ENCODE results near the gene PDE6D. TPM values are rescaled to one million over a fixed set of nuclear protein-coding genes. Genes with fewer than 3 reads are reported as not detected.

Gene PDE6D
- total and polyA plus RNA-seq, 7 experiments from 2014 or later = 14.3 to 55.3 (median 27.0) TPM

DNA sequence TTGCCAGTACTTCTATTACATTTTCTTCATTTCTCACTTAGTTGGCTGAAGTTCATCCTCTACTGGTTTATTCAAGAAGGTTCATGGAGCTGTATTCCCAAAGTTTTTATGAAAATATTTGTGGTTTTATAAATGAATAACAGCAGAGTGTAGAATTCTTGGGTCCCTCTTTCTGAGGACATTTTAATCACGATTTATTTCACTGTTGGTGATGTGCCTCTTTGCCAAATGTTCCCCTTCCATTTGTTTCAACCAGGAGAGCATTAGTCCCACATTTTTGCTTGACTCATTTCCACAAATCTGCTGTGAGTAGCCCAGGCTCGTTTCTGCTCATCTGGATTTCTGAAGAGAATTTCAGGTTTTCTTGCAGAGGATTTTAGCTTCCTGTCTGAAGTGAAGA is 25.9 kb upstream of the PDE6D start:
- no peaks in the 10 kb centered on the region for H3K27me3 ChIP-seq (ENCODE audit: control insufficient read depth in 2 of 2, insufficient read depth in 2 of 2, low read length in 2 of 2)
- no peak overlapping the region for H3K27ac ChIP-seq (ENCODE audit: low read depth, low read length)
- peaks cover 6 to 47% (median 10%) of the 10 kb centered on the region in 5 donors for H3K36me3 Mint-ChIP-seq
- no peaks in the 10 kb centered on the region for H3K9me3 Mint-ChIP-seq
- H3K9me3 ChIP-seq (ENCODE audit: control insufficient read depth in 2 of 3, low read length in 3 of 3) = no peaks in the 10 kb centered on the region
- no peak for ATAC-seq
- H3K27ac Mint-ChIP-seq = no peak overlapping the region
- no peaks in the 10 kb centered on the region for H3K27me3 Mint-ChIP-seq
- POLR2A ChIA-PET = no interaction called here
- DNase-seq = no peak
- H3K4me3 ChIP-seq (ENCODE audit: low read length) = no peak overlapping the region
- H3K36me3 ChIP-seq (ENCODE audit: control insufficient read depth in 2 of 3, insufficient read depth in 3 of 3, low read length in 3 of 3) = peaks cover 0 to 76% (median 3%) of the 10 kb centered on the region in 3 experiments
- no peaks in the 10 kb centered on the region for H3K4me1 ChIP-seq (ENCODE audit: control insufficient read depth in 2 of 2, insufficient read depth in 2 of 2, low read length in 2 of 2)
- H3K4me1 Mint-ChIP-seq = peaks cover 0 to 13% (median 4%) of the 10 kb centered on the region in 7 donors
- CTCF ChIA-PET = no interaction called here
- intact Hi-C loops (cut with micrococcal nuclease) = no loop called here
- H3K4me3 Mint-ChIP-seq = no peak overlapping the region

DNA sequence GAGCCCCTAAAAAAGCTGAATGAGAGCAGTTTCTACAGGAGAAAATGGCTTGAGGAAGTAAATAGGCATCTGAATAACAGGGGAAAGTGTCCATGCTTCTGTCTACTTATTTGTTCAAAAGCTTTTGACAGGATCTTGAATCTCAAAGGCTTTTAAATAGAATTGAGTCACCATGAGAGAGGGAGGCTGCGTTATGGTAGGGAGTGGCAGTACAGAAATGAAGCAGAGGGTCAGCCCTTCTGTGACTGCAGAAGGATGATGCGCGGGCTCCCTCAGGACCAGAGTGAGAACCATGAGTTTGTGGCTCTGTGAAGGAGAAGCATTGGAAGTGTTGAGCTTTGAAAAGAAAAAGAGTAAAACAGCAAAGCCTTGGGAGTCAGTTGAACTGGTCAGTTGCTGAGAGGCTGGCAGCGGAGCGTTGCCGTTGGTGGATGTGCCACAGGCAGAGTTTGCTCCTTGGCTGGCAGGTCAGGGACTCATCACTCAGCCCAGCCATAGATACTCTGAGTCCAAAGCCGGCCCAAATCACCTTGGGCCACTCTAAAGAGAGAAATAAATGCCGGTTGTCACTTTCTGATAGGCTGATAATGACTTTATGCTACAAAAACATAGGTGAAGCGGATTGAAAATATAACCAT is 22.5 kb upstream of the PDE6D start:
- no peak for DNase-seq
- no peaks in the 10 kb centered on the region for H3K27me3 Mint-ChIP-seq
- H3K27ac Mint-ChIP-seq = no peak overlapping the region
- no peak for ATAC-seq
- no peak overlapping the region for H3K4me3 Mint-ChIP-seq
- H3K27me3 ChIP-seq (ENCODE audit: control insufficient read depth in 2 of 2, insufficient read depth in 2 of 2, low read length in 2 of 2) = no peaks in the 10 kb centered on the region
- CTCF ChIA-PET = no interaction called here
- no peaks in the 10 kb centered on the region for H3K9me3 Mint-ChIP-seq
- H3K4me1 ChIP-seq (ENCODE audit: control insufficient read depth in 2 of 2, insufficient read depth in 2 of 2, low read length in 2 of 2) = no peaks in the 10 kb centered on the region
- H3K4me1 Mint-ChIP-seq = peaks cover 0 to 16% (median 5%) of the 10 kb centered on the region in 7 donors
- POLR2A ChIA-PET = no interaction called here
- H3K9me3 ChIP-seq (ENCODE audit: control insufficient read depth in 2 of 3, low read length in 3 of 3) = no peaks in the 10 kb centered on the region
- intact Hi-C loops (cut with micrococcal nuclease) = no loop called here
- H3K27ac ChIP-seq (ENCODE audit: low read depth, low read length) = no peak overlapping the region
- H3K4me3 ChIP-seq (ENCODE audit: low read length) = no peak overlapping the region
- H3K36me3 Mint-ChIP-seq = peaks cover 6 to 55% (median 14%) of the 10 kb centered on the region in 5 donors
- peaks cover 12 to 81% (median 19%) of the 10 kb centered on the region in 3 experiments for H3K36me3 ChIP-seq (ENCODE audit: control insufficient read depth in 2 of 3, insufficient read depth in 3 of 3, low read length in 3 of 3)

DNA sequence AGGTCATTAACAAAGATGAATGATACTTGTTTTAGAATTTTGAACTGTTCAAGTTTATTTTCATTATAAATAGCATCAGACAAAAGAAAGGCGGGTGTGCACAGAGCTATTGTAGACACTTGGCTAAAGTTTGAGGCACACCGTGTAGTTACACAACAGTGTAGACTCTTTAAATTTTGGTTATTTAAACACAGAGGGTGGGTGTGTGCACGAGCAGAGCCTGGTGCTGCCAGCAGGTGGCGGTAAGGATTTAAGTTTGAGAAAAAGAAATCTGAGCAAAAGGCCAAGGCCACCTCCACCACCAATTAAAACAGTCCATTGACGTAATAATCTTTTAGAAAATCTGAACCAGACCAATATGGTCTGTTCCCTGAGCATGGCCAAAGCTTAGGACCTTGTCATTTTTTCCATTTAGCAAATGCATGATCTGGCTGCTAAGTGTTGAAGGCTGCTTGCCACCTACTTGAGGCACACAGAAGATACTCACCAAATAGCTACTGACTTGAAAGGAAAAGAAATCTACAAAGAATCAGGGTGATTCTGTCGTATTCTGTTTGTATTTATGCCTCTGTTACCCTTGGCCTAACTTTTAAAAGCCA is 19.5 kb upstream of the PDE6D start:
- POLR2A ChIA-PET = no interaction called here
- H3K36me3 ChIP-seq (ENCODE audit: control insufficient read depth in 2 of 3, insufficient read depth in 3 of 3, low read length in 3 of 3) = peaks cover 15 to 77% (median 27%) of the 10 kb centered on the region in 3 experiments
- intact Hi-C loops (cut with micrococcal nuclease) = no loop called here

DNA sequence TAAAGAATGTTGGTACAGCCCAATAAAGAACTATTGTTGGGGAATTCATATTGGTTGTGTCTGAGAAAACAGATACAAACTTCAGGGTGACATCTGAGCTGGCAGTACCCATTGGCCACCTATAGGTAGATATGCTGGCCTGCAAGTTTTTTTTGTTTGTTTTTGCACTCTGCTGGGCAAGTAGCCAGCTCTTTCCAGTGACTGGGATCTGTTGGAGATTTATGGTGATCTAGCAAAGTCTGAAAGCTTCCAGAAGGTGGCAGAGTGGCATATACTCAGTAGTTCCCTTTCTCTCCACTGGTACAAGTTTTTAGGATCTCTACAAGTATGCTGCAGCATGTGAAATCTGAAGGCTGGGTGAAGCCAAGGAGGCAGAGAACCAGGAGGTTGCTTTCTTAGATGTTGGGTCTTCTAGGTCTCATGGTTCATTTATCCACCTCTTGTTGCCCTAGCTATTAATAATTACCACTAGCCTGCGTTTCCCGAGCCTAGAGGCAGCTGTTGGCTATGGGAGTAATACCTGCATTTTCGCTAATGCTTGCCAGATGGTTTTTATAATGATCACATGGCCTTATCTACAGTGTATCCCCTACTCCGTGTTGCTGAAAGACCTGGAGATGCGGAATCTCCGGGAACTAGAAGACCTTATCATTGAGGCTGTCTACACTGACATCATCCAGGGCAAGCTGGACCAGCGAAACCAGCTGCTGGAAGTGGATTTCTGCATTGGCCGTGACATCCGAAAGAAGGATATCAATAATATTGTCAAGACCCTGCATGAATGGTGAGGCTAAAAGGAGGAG is 14.6 kb upstream of the PDE6D start:
- Mint-ChIP-seq H3K27ac (no peak overlapping the region), H3K36me3 (peaks cover 6 to 70% (median 23%) of the 10 kb centered on the region in 5 donors), H3K4me1 (peaks cover 2 to 38% (median 16%) of the 10 kb centered on the region in 7 donors), H3K9me3 (no peaks in the 10 kb centered on the region), H3K4me3 (no peak overlapping the region), H3K27me3 (no peaks in the 10 kb centered on the region)
- DNase-seq = no peak
- ChIA-PET POLR2A (interaction anchor here (1.3 kb wide), 1 partner anchor 9 kb away, joined by 3 read pairs; no protein-coding TSS in a partner anchor), CTCF (no interaction called here)
- H3K27ac ChIP-seq (ENCODE audit: low read depth, low read length) = no peak overlapping the region
- no peaks in the 10 kb centered on the region for H3K27me3 ChIP-seq (ENCODE audit: control insufficient read depth in 2 of 2, insufficient read depth in 2 of 2, low read length in 2 of 2)
- H3K9me3 ChIP-seq (ENCODE audit: control insufficient read depth in 2 of 3, low read length in 3 of 3) = no peaks in the 10 kb centered on the region
- intact Hi-C loops (cut with micrococcal nuclease) = no loop called here
- no peaks in the 10 kb centered on the region for H3K4me1 ChIP-seq (ENCODE audit: control insufficient read depth in 2 of 2, insufficient read depth in 2 of 2, low read length in 2 of 2)
- H3K4me3 ChIP-seq (ENCODE audit: low read length) = no peak overlapping the region
- H3K36me3 ChIP-seq (ENCODE audit: control insufficient read depth in 2 of 3, insufficient read depth in 3 of 3, low read length in 3 of 3) = peaks cover 34 to 82% (median 35%) of the 10 kb centered on the region in 3 experiments
- no peak for ATAC-seq

More for the DNA sequence above, 19.5 kb upstream of the PDE6D start:
- Mint-ChIP-seq H3K4me1 (peaks cover 0 to 21% (median 6%) of the 10 kb centered on the region in 7 donors), H3K4me3 (no peak overlapping the region), H3K9me3 (no peaks in the 10 kb centered on the region), H3K36me3 (peaks cover 8 to 64% (median 17%) of the 10 kb centered on the region in 5 donors), H3K27ac (no peak overlapping the region), H3K27me3 (no peaks in the 10 kb centered on the region)
- CTCF ChIA-PET = interaction anchor here (0.6 kb wide), 2 partner anchors 192 to 248 kb away, joined by 4 read pairs; no protein-coding TSS in a partner anchor
- peak; percentile 54 for ATAC-seq
- no peaks in the 10 kb centered on the region for H3K9me3 ChIP-seq (ENCODE audit: control insufficient read depth in 2 of 3, low read length in 3 of 3)
- peak in 3 of 9 donors; percentile 12 to 43 (median 18) for DNase-seq
- H3K4me1 ChIP-seq (ENCODE audit: control insufficient read depth in 2 of 2, insufficient read depth in 2 of 2, low read length in 2 of 2) = no peaks in the 10 kb centered on the region
- H3K4me3 ChIP-seq (ENCODE audit: low read length) = no peak overlapping the region
- H3K27ac ChIP-seq (ENCODE audit: low read depth, low read length) = no peak overlapping the region
- H3K27me3 ChIP-seq (ENCODE audit: control insufficient read depth in 2 of 2, insufficient read depth in 2 of 2, low read length in 2 of 2) = no peaks in the 10 kb centered on the region

DNA sequence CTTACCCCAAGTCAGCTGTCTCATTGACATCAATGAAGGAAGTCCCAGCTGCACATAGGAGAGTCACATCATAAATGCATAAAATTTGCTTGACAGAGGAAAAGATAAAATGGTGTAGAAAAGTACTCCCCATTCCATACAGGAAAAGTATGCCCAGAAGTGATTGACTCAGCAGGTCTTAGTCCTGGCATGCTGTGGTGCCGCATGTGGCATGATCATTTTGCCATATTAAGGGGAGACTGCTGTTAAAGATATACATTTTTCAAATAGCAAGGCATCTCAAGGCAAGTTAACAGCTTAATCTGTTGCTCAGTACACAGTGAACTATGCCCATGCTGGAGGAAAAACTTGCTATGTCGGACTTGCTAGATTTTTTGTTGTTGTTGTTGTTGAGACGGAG is 13.3 kb upstream of the PDE6D start:
- ATAC-seq (no peak), DNase-seq (no peak)
- Histone ChIP-seq H3K27me3 (ENCODE audit: control insufficient read depth in 2 of 2, insufficient read depth in 2 of 2, low read length in 2 of 2) (no peaks in the 10 kb centered on the region), H3K9me3 (ENCODE audit: control insufficient read depth in 2 of 3, low read length in 3 of 3) (no peaks in the 10 kb centered on the region), H3K4me3 (ENCODE audit: low read length) (no peak overlapping the region), H3K27ac (ENCODE audit: low read depth, low read length) (no peak overlapping the region), H3K36me3 (ENCODE audit: control insufficient read depth in 2 of 3, insufficient read depth in 3 of 3, low read length in 3 of 3) (peaks cover 21 to 81% (median 28%) of the 10 kb centered on the region in 3 experiments), H3K4me1 (ENCODE audit: control insufficient read depth in 2 of 2, insufficient read depth in 2 of 2, low read length in 2 of 2) (no peaks in the 10 kb centered on the region)
- Mint-ChIP-seq H3K4me1 (peaks cover 2 to 43% (median 21%) of the 10 kb centered on the region in 7 donors), H3K9me3 (no peaks in the 10 kb centered on the region), H3K27ac (no peak overlapping the region), H3K4me3 (no peak overlapping the region), H3K27me3 (no peaks in the 10 kb centered on the region), H3K36me3 (peaks cover 6 to 66% (median 28%) of the 10 kb centered on the region in 5 donors)
- ChIA-PET CTCF (interaction anchor here (1.0 kb wide), 1 partner anchor 9 kb away, joined by 3 read pairs; no protein-coding TSS in a partner anchor), POLR2A (no interaction called here)
- intact Hi-C loops (cut with micrococcal nuclease) = no loop called here

DNA sequence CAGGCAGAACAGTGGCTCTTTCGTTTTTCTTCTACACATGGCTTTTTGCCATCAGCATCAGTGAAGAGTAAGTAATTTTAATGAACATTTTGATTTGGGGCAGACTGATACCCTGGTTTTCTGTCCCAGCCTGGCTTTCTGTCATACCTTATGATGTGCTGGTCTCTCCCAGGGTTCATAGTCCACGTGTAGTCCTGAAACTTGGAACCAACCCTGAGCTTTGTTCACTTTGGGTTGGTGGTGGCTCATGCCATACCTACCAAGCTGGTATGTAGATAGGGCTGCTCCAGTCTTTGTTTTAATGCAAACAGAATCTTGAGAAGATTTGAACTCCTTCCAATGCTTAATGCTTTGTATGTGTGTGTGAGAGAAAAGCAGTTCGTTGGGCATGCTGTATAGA is 10.0 kb upstream of the PDE6D start:
- Histone ChIP-seq H3K27ac (ENCODE audit: low read depth, low read length) (no peak overlapping the region), H3K4me3 (ENCODE audit: low read length) (no peak overlapping the region), H3K4me1 (ENCODE audit: control insufficient read depth in 2 of 2, insufficient read depth in 2 of 2, low read length in 2 of 2) (peaks cover 8 to 9% of the 10 kb centered on the region in 2 donors), H3K36me3 (ENCODE audit: control insufficient read depth in 2 of 3, insufficient read depth in 3 of 3, low read length in 3 of 3) (peaks cover 22 to 65% (median 22%) of the 10 kb centered on the region in 3 experiments), H3K27me3 (ENCODE audit: control insufficient read depth in 2 of 2, insufficient read depth in 2 of 2, low read length in 2 of 2) (no peaks in the 10 kb centered on the region), H3K9me3 (ENCODE audit: control insufficient read depth in 2 of 3, low read length in 3 of 3) (no peaks in the 10 kb centered on the region)
- intact Hi-C loops (cut with micrococcal nuclease) = no loop called here
- ATAC-seq (no peak), DNase-seq (no peak)
- H3K4me1 Mint-ChIP-seq = peaks cover 18 to 62% (median 48%) of the 10 kb centered on the region in 7 donors
- ChIA-PET POLR2A (no interaction called here), CTCF (interaction anchor here (0.7 kb wide), 1 partner anchor 167 kb away, joined by 3 read pairs; no protein-coding TSS in a partner anchor)
- H3K9me3 Mint-ChIP-seq = no peaks in the 10 kb centered on the region
- peak overlapping the region in 1 of 10 donors; percentile 16 for H3K4me3 Mint-ChIP-seq
- H3K36me3 Mint-ChIP-seq = peaks cover 4 to 46% (median 16%) of the 10 kb centered on the region in 5 donors
- H3K27ac Mint-ChIP-seq = no peak overlapping the region
- H3K27me3 Mint-ChIP-seq = no peaks in the 10 kb centered on the region
